Osteocyte (in vitro differentiated cells): ENCODE results near the gene ADAMTS16. TPM values are rescaled to one million over a fixed set of nuclear protein-coding genes. Genes with fewer than 3 reads are reported as not detected.

Experiments used
- DNase-seq: peaks from one replicate; pipeline ENCODE4 v3.0.0; 2021; ENCODE audit warnings: mixed read lengths; ENCODE audit not compliant: unreplicated experiment; ENCODE audit errors: extremely low spot score
- H3K27ac Mint-ChIP-seq: one replicate; pipeline ENCODE4 v1.8.0; 2021; ENCODE audit warnings: mild to moderate bottlenecking, mixed read lengths; ENCODE audit not compliant: unreplicated experiment
- H3K27me3 Mint-ChIP-seq: one replicate; pipeline ENCODE4 v1.8.0; 2021; ENCODE audit warnings: mixed read lengths; ENCODE audit not compliant: unreplicated experiment
- H3K36me3 Mint-ChIP-seq: one replicate; pipeline ENCODE4 v1.8.0; 2021; ENCODE audit warnings: mixed read lengths; ENCODE audit not compliant: unreplicated experiment
- H3K4me1 Mint-ChIP-seq: one replicate; pipeline ENCODE4 v1.8.0; 2021; ENCODE audit warnings: mixed read lengths; ENCODE audit not compliant: unreplicated experiment
- H3K4me3 Mint-ChIP-seq: one replicate; pipeline ENCODE4 v1.8.0; 2021; ENCODE audit warnings: mild to moderate bottlenecking, moderate library complexity, mixed read lengths; ENCODE audit not compliant: unreplicated experiment
- H3K9me3 Mint-ChIP-seq: one replicate; pipeline ENCODE4 v1.8.0; 2021; ENCODE audit warnings: mixed read lengths; ENCODE audit not compliant: unreplicated experiment
- CTCF ChIP-seq: fragments of 200-600 bp; sonication (generic); IDR thresholded peaks from 2 replicates; pipeline ENCODE4 v1.5.0; 2021; ENCODE audit warnings: antibody characterized with exemption, mild to moderate bottlenecking, moderate library complexity
- total RNA-seq: library from RNA; stranded (reverse); gene quantifications from 2 replicates; pipeline ENCODE4 v1.2.1, GENCODE V29; 2021

The ADAMTS16 gene
- total RNA-seq, 1 donor from 2014 or later, result not detected

GRCh38 chr5:5285906-5286305 is 145.8 kb downstream of the ADAMTS16 start:
- TF ChIP-seq CTCF, result no peak
- Mint-ChIP-seq H3K27me3 (no peaks in the 10 kb centered on the region), H3K27ac (no peak overlapping the region), H3K4me3 (no peak overlapping the region), H3K36me3 (no peaks in the 10 kb centered on the region), H3K9me3 (no peaks in the 10 kb centered on the region), H3K4me1 (no peaks in the 10 kb centered on the region)
- DNase-seq, result no peak

- Mint-ChIP-seq H3K9me3 (no peaks in the 10 kb centered on the region), H3K4me3 (no peak overlapping the region), H3K36me3 (no peaks in the 10 kb centered on the region), H3K27me3 (no peaks in the 10 kb centered on the region), H3K27ac (no peak overlapping the region), H3K4me1 (no peaks in the 10 kb centered on the region)
- no peak for DNase-seq
- no peak for TF ChIP-seq CTCF
These were observed 147.3 kb downstream of the ADAMTS16 start for GRCh38 chr5:5287419-5287818.

- DNase-seq, result no peak
- no peak for TF ChIP-seq CTCF
- Mint-ChIP-seq H3K4me1 (no peaks in the 10 kb centered on the region), H3K27ac (no peak overlapping the region), H3K27me3 (no peaks in the 10 kb centered on the region), H3K36me3 (no peaks in the 10 kb centered on the region), H3K9me3 (no peaks in the 10 kb centered on the region), H3K4me3 (no peak overlapping the region)
These were observed 148.1 kb downstream of the ADAMTS16 start for GRCh38 chr5:5288201-5288600.

- Mint-ChIP-seq H3K36me3 (no peaks in the 10 kb centered on the region), H3K4me1 (no peaks in the 10 kb centered on the region), H3K27me3 (peaks cover 2% of the 10 kb centered on the region), H3K27ac (no peak overlapping the region), H3K9me3 (peaks cover 3% of the 10 kb centered on the region), H3K4me3 (no peak overlapping the region)
- TF ChIP-seq CTCF, result no peak
- no peak for DNase-seq
These were observed 149.4 kb downstream of the ADAMTS16 start for GRCh38 chr5:5289537-5289936.

- DNase-seq, result no peak
- H3K4me1 Mint-ChIP-seq, result no peaks in the 10 kb centered on the region
- H3K36me3 Mint-ChIP-seq, result no peaks in the 10 kb centered on the region
- H3K27ac Mint-ChIP-seq, result no peak overlapping the region
- H3K4me3 Mint-ChIP-seq, result no peak overlapping the region
- peaks cover 4% of the 10 kb centered on the region for H3K9me3 Mint-ChIP-seq
- H3K27me3 Mint-ChIP-seq, result peaks cover 5% of the 10 kb centered on the region
- no peak for TF ChIP-seq CTCF
These were observed 150.7 kb downstream of the ADAMTS16 start for GRCh38 chr5:5290674-5291334.
